KMS-11 (cell line): ENCODE data around the gene RBM14.

Experiments used
- H2AFZ ChIP-seq: fragments of 200-600 bp; sonication (generic); 2 replicates; pipeline ENCODE4 v1.6.1; 2016; ENCODE audit warnings: antibody characterized with exemption, mixed run types, low read depth
- H3K27ac ChIP-seq: fragments of 200-600 bp; sonication (generic); 2 replicates; pipeline ENCODE4 v1.6.1; 2016; ENCODE audit warnings: mild to moderate bottlenecking, mixed run types
- H3K27me3 ChIP-seq: fragments of 200-600 bp; sonication (generic); 2 replicates; pipeline ENCODE4 v1.6.1; 2017; ENCODE audit warnings: mild to moderate bottlenecking, low read depth, mixed run types, moderate library complexity; ENCODE audit not compliant: insufficient read depth
- H3K36me3 ChIP-seq: fragments of 200-600 bp; sonication (generic); 2 replicates; pipeline ENCODE4 v1.6.1; 2017; ENCODE audit warnings: mild to moderate bottlenecking, mixed run types; ENCODE audit not compliant: insufficient read depth
- H3K4me1 ChIP-seq: fragments of 200-600 bp; sonication (generic); 2 replicates; pipeline ENCODE4 v1.6.1; 2016; ENCODE audit warnings: mild to moderate bottlenecking, low read depth, mixed run types; ENCODE audit not compliant: poor library complexity, severe bottlenecking
- H3K4me2 ChIP-seq: fragments of 200-600 bp; sonication (generic); 2 replicates; pipeline ENCODE4 v1.7.0; 2016; ENCODE audit warnings: mild to moderate bottlenecking, mixed run types
- H3K4me3 ChIP-seq: fragments of 200-600 bp; sonication (generic); IDR thresholded peaks from 2 replicates; pipeline ENCODE4 v1.6.1; 2017; ENCODE audit warnings: low read depth, low read length, mixed read lengths; ENCODE audit not compliant: insufficient read depth
- H3K79me2 ChIP-seq: fragments of 200-600 bp; sonication (generic); 2 replicates; pipeline ENCODE4 v1.6.1; 2016; ENCODE audit warnings: low read depth, mixed run types; ENCODE audit not compliant: insufficient read depth
- H3K9ac ChIP-seq: fragments of 200-600 bp; sonication (generic); 2 replicates; pipeline ENCODE4 v1.6.1; 2016; ENCODE audit warnings: mild to moderate bottlenecking, mixed run types
- H4K20me1 ChIP-seq: fragments of 200-600 bp; sonication (generic); 2 replicates; pipeline ENCODE4 v1.6.1; 2016; ENCODE audit warnings: mild to moderate bottlenecking, mixed run types; ENCODE audit not compliant: insufficient read depth
- TF ChIP-seq, protein P1 (sequence below): fragments of 200-600 bp; sonication (generic); conservative IDR thresholded peaks from 2 replicates; pipeline ENCODE4 v1.6.1; 2017; ENCODE audit warnings: low read depth, mild to moderate bottlenecking, antibody characterized with exemption, low read length, moderate library complexity, mixed read lengths

RBM14 gene

DNA sequence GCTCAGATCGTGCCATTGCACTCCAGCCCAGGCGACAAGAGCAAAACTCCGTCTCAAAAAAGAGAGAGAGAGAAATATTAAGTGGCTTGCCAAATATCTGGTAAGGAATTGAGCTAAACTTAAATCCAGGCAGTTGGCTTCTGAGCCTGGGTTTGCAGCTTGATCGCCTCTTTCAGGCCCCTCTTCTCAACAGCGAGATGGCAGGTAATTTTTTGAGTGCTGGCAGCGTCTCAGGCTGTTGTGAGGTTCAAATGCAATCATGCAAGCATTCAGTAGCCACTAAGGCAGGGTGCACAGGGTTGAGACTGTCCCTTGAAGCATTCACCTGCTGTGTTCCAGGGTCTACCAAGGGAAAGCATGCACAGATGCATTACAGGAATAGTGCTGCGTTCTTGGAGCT, 47.4 kb upstream of the RBM14 start:
- H3K27me3 ChIP-seq: peaks cover 6% of the 10 kb centered on the region; the same call in 1 of the 2 replicates
- no peak overlapping the region for H3K27ac ChIP-seq
- H3K4me2 ChIP-seq: no peak overlapping the region
- no peak overlapping the region for H3K4me3 ChIP-seq
- H3K79me2 ChIP-seq: no peaks in the 10 kb centered on the region
- no peaks in the 10 kb centered on the region for H3K4me1 ChIP-seq
- TF ChIP-seq, protein P1, sequence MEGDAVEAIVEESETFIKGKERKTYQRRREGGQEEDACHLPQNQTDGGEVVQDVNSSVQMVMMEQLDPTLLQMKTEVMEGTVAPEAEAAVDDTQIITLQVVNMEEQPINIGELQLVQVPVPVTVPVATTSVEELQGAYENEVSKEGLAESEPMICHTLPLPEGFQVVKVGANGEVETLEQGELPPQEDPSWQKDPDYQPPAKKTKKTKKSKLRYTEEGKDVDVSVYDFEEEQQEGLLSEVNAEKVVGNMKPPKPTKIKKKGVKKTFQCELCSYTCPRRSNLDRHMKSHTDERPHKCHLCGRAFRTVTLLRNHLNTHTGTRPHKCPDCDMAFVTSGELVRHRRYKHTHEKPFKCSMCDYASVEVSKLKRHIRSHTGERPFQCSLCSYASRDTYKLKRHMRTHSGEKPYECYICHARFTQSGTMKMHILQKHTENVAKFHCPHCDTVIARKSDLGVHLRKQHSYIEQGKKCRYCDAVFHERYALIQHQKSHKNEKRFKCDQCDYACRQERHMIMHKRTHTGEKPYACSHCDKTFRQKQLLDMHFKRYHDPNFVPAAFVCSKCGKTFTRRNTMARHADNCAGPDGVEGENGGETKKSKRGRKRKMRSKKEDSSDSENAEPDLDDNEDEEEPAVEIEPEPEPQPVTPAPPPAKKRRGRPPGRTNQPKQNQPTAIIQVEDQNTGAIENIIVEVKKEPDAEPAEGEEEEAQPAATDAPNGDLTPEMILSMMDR: no peak
- no peaks in the 10 kb centered on the region for H4K20me1 ChIP-seq
- H3K9ac ChIP-seq: no peak overlapping the region
- no peaks in the 10 kb centered on the region for H3K36me3 ChIP-seq
- H2AFZ ChIP-seq: peak overlapping the region; percentile 60; the same call in 1 of the 2 replicates

- H3K27me3 ChIP-seq: peaks cover 16% of the 10 kb centered on the region; the same call in 1 of the 2 replicates
- H3K36me3 ChIP-seq: no peaks in the 10 kb centered on the region
- TF ChIP-seq, protein P1: no peak
- no peaks in the 10 kb centered on the region for H4K20me1 ChIP-seq
- no peaks in the 10 kb centered on the region for H3K79me2 ChIP-seq
- no peak overlapping the region for H3K4me3 ChIP-seq
- H3K4me2 ChIP-seq: no peak overlapping the region
- H3K27ac ChIP-seq: no peak overlapping the region
- H2AFZ ChIP-seq: no peak overlapping the region
- no peak overlapping the region for H3K9ac ChIP-seq
- no peaks in the 10 kb centered on the region for H3K4me1 ChIP-seq
These were observed 46.2 kb upstream of the RBM14 start for GRCh38 chr11:66570079-66570849.

DNA sequence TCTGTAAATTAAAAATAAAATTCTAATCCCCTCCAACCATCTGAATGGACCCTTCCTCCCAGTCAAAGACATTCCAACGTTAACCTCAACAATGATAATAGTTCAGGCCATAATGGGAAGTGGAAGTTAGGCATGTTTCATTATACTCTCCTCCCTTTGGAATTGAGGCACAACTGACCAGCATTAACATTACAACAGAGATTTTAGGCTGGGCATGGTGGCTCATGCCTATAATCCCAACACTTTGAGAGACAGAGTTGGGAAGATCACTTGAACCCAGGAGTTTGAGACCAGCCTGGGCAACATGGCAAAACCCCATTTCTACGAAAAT, 45.6 kb upstream of the RBM14 start:
- H3K4me3 ChIP-seq: no peak overlapping the region
- no peak overlapping the region for H3K4me2 ChIP-seq
- no peak overlapping the region for H3K27ac ChIP-seq
- no peak overlapping the region for H3K9ac ChIP-seq
- no peaks in the 10 kb centered on the region for H4K20me1 ChIP-seq
- no peaks in the 10 kb centered on the region for H3K4me1 ChIP-seq
- H3K79me2 ChIP-seq: no peaks in the 10 kb centered on the region
- H2AFZ ChIP-seq: no peak overlapping the region
- H3K27me3 ChIP-seq: peaks cover 22% of the 10 kb centered on the region; the same call in 1 of the 2 replicates
- no peaks in the 10 kb centered on the region for H3K36me3 ChIP-seq
- TF ChIP-seq, protein P1: no peak

GRCh38 chr11:66579017-66579606, 37.3 kb upstream of the RBM14 start:
- H3K4me3 ChIP-seq: no peak overlapping the region
- H3K4me1 ChIP-seq: no peaks in the 10 kb centered on the region
- no peak overlapping the region for H3K27ac ChIP-seq

More at GRCh38 chr11:66579017-66579606, 37.3 kb upstream of the RBM14 start:
- TF ChIP-seq, protein P1: peak; percentile 39; the same call in 1 of the 2 replicates
- H3K4me2 ChIP-seq: no peak overlapping the region
- no peaks in the 10 kb centered on the region for H4K20me1 ChIP-seq
- H3K79me2 ChIP-seq: no peaks in the 10 kb centered on the region
- H3K9ac ChIP-seq: no peak overlapping the region
- H3K36me3 ChIP-seq: no peaks in the 10 kb centered on the region
- peaks cover 16% of the 10 kb centered on the region; the same call in 1 of the 2 replicates for H3K27me3 ChIP-seq
- H2AFZ ChIP-seq: no peak overlapping the region
